Testis (tissue), 2 donors: Measurements from ENCODE around the gene NAA80.

Source experiments
- POLR2A ChIP-seq: fragments of 450-650 bp; IDR thresholded peaks from one replicate; pipeline ENCODE4 v1.6.1; 2017; ENCODE audit warnings: antibody characterized with exemption, mild to moderate bottlenecking, moderate library complexity
- TF ChIP-seq, protein P1 (sequence below), 3 experiments: fragments of 450-650 bp in 2 of 3; fragments of 200-600 bp in 1 of 3; sonication (generic) in 1 of 3; IDR thresholded peaks; one replicate each; pipeline ENCODE4 v1.5.1; 2016 to 2019; ENCODE audit warnings: antibody characterized with exemption in 3 of 3, mild to moderate bottlenecking in 2 of 3, moderate library complexity in 1 of 3

DNA sequence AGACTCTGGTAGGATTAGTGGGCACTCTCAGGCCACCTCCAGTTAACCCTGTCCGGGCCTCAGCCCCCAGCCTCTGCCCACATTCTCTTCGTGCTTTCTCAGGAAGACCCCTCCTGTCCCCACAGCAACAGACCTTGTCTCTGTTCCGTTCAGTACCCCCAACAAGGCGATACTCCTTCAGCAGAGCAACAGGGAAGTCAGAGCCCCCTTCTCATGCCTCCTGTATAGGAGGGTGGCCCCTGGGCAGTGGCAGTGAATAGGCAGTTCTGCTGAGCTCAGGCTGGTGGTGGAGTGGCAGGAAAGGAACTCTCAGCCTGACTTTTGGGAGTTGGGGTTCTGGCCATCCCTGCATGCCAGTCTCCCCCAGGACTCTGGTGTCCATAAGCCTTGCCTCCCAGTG is 29.7 kb downstream of the NAA80 start:
- TF ChIP-seq, protein P1, sequence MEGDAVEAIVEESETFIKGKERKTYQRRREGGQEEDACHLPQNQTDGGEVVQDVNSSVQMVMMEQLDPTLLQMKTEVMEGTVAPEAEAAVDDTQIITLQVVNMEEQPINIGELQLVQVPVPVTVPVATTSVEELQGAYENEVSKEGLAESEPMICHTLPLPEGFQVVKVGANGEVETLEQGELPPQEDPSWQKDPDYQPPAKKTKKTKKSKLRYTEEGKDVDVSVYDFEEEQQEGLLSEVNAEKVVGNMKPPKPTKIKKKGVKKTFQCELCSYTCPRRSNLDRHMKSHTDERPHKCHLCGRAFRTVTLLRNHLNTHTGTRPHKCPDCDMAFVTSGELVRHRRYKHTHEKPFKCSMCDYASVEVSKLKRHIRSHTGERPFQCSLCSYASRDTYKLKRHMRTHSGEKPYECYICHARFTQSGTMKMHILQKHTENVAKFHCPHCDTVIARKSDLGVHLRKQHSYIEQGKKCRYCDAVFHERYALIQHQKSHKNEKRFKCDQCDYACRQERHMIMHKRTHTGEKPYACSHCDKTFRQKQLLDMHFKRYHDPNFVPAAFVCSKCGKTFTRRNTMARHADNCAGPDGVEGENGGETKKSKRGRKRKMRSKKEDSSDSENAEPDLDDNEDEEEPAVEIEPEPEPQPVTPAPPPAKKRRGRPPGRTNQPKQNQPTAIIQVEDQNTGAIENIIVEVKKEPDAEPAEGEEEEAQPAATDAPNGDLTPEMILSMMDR (IDR thresholded peaks at IDR 0.05): no peak
- no peak for TF ChIP-seq POLR2A
